B cell (primary cell): ENCODE results near the gene GPC2.

Source experiments
- CTCF ChIP-seq: fragments of 200-600 bp; IDR thresholded peaks from one replicate; pipeline ENCODE4 v1.8.0; 2022; ENCODE audit warnings: antibody characterized with exemption, mild to moderate bottlenecking
- EZH2 ChIP-seq: IDR thresholded peaks from 2 replicates; pipeline ENCODE4 v1.6.1; 2012; ENCODE audit warnings: borderline replicate concordance, low read depth, mild to moderate bottlenecking, moderate library complexity, low read length; ENCODE audit not compliant: insufficient read depth, poor library complexity, severe bottlenecking

GRCh38 chr7:100210805-100211204 lies 33.6 kb upstream of the GPC2 start:
- TF ChIP-seq CTCF (no peak), EZH2 (no peak)
